SIG-M5 treated with dmso at 0.1 percent for 504 hours (cell line): ENCODE results near the gene ATAD3C.
"Not testable (repeated sequence)": the region's sequence is repeated elsewhere in the genome, so short reads cannot be mapped to it uniquely, and the experiment has no call there.

Experiments used
- DNase-seq: peaks from one replicate; lab custom pipeline; 2025; ENCODE audit not compliant: unreplicated experiment; lab: John Stamatoyannopoulos, UW

Gene ATAD3C

GRCh38 chr1:1441002-1441888 lies 8.2 kb upstream of the ATAD3C start:
- DNase-seq, result no peak

- no peak for DNase-seq
Observed at GRCh38 chr1:1442069-1442770, 7.3 kb upstream of the ATAD3C start.

- DNase-seq, result not testable (repeated sequence)
Observed at GRCh38 chr1:1446631-1447030, 2.9 kb upstream of the ATAD3C start.

GRCh38 chr1:1450616-1451015 lies 1.1 kb downstream of the ATAD3C start:
- not testable (repeated sequence) for DNase-seq

- no peak for DNase-seq
Observed at GRCh38 chr1:1451696-1452364, 2.3 kb downstream of the ATAD3C start.

- DNase-seq, result not testable (repeated sequence)
Observed at GRCh38 chr1:1452365-1452739, 2.9 kb downstream of the ATAD3C start.

GRCh38 chr1:1452882-1453281 lies 3.4 kb downstream of the ATAD3C start:
- DNase-seq, result no peak

GRCh38 chr1:1454286-1455056 lies 5.0 kb downstream of the ATAD3C start:
- not testable (repeated sequence) for DNase-seq

GRCh38 chr1:1455366-1455884 lies 5.9 kb downstream of the ATAD3C start:
- DNase-seq, result no peak

- not testable (repeated sequence) for DNase-seq
Observed at GRCh38 chr1:1455934-1456333, 6.4 kb downstream of the ATAD3C start.

GRCh38 chr1:1456683-1457255 lies 7.3 kb downstream of the ATAD3C start:
- not testable (repeated sequence) for DNase-seq

GRCh38 chr1:1459156-1459555 lies 9.7 kb downstream of the ATAD3C start:
- DNase-seq, result not testable (repeated sequence)

- DNase-seq, result not testable (repeated sequence)
Observed at GRCh38 chr1:1459711-1460110, 10.2 kb downstream of the ATAD3C start.

GRCh38 chr1:1460540-1461130 lies 11.1 kb downstream of the ATAD3C start:
- no peak for DNase-seq

- DNase-seq, result no peak
Observed at GRCh38 chr1:1461721-1462317, 12.3 kb downstream of the ATAD3C start.

- no peak for DNase-seq
Observed at GRCh38 chr1:1462318-1462966, 13.0 kb downstream of the ATAD3C start.

- DNase-seq, result no peak
Observed at GRCh38 chr1:1463312-1463711, 13.8 kb downstream of the ATAD3C start.

- not testable (repeated sequence) for DNase-seq
Observed at GRCh38 chr1:1468196-1468985, 18.9 kb downstream of the ATAD3C start.
